PFSK-1 (cell line): ENCODE measurements around the gene KIAA1143. TPM values are rescaled to one million over a fixed set of nuclear protein-coding genes. Genes with fewer than 3 reads are reported as not detected.
A peak's percentile ranks its signal among the peaks of the same experiment; 100 is the strongest.

Experiments
- FOXP2 ChIP-seq: optimal IDR thresholded peaks from 2 replicates; pipeline ENCODE3; 2011; ENCODE audit warnings: borderline replicate concordance, control low read depth, inconsistent platforms; ENCODE audit not compliant: insufficient read depth; ENCODE audit errors: extremely low read length, extremely low read depth
- POLR2AphosphoS5 ChIP-seq: IDR thresholded peaks from 2 replicates; pipeline ENCODE4 v1.6.1; 2012; ENCODE audit warnings: low read depth, mild to moderate bottlenecking, control low read depth, low read length, moderate library complexity
- REST ChIP-seq, 2 experiments: IDR thresholded peaks; 2 replicates each; pipeline versions ENCODE4 v1.6.1 to v1.8.0; 2011 to 2012; ENCODE audit warnings: low read depth in 2 of 2, low read length in 2 of 2, control low read depth in 1 of 2, inconsistent platforms in 1 of 2, mild to moderate bottlenecking in 1 of 2, moderate library complexity in 1 of 2; ENCODE audit not compliant: insufficient read depth in 1 of 2
- SIN3A ChIP-seq: IDR thresholded peaks from 2 replicates; pipeline ENCODE4 v1.6.1; 2012; ENCODE audit warnings: mild to moderate bottlenecking, low read length, moderate library complexity, borderline replicate concordance; ENCODE audit not compliant: insufficient read depth
- TAF1 ChIP-seq: IDR thresholded peaks from 2 replicates; pipeline ENCODE4 v1.6.1; 2012; ENCODE audit warnings: low read length, control low read depth, borderline replicate concordance; ENCODE audit not compliant: insufficient read depth
- polyA plus RNA-seq: library from polyadenylated mRNA; unstranded; fragments of >200 nt; gene quantifications from one replicate; pipeline ENCODE4 v1.2.1, GENCODE V29; 2012; ENCODE audit warnings: low read depth, missing spikeins; ENCODE audit not compliant: insufficient read length

The KIAA1143 gene
- 1.9 TPM for polyA plus RNA-seq

GRCh38 chr3:44761424-44762169, at the start of gene KIAA1143, which contains the start of gene KIF15:
Gene KIAA1143, minus strand, starts transcription at chr3:44761619. Its CDS starts 17 bp downstream, at chr3:44761602.
Gene KIF15, plus strand, starts transcription at chr3:44761794. Its CDS starts 72 bp downstream, at chr3:44761866.
- peak; percentile 65; the same call in 1 of the 2 replicates for TF ChIP-seq SIN3A
- TF ChIP-seq TAF1: peak; percentile 58; the same call in 1 of the 2 replicates
- peak; percentile 89 for TF ChIP-seq FOXP2
- no peak; the same call in none of the 2 replicates for TF ChIP-seq POLR2AphosphoS5
- TF ChIP-seq REST (IDR thresholded peaks at IDR 0.05; ENCODE audit: insufficient read depth in 1 of 2, low read depth in 2 of 2, low read length in 2 of 2): no peak

- TF ChIP-seq FOXP2 (no peak), SIN3A (no peak), REST (IDR thresholded peaks at IDR 0.05; ENCODE audit: insufficient read depth in 1 of 2, low read depth in 2 of 2, low read length in 2 of 2) (no peak), TAF1 (no peak), POLR2AphosphoS5 (no peak)
Observed at GRCh38 chr3:44805960-44806359, 44.5 kb upstream of the KIAA1143 start.

GRCh38 chr3:44803298-44803697, 41.9 kb upstream of the KIAA1143 start:
- TF ChIP-seq REST (IDR thresholded peaks at IDR 0.05; ENCODE audit: insufficient read depth in 1 of 2, low read depth in 2 of 2, low read length in 2 of 2) (no peak), TAF1 (no peak), SIN3A (no peak), POLR2AphosphoS5 (no peak), FOXP2 (no peak)

GRCh38 chr3:44802011-44802410, 40.6 kb upstream of the KIAA1143 start:
- TF ChIP-seq POLR2AphosphoS5 (no peak), TAF1 (no peak), SIN3A (no peak), REST (IDR thresholded peaks at IDR 0.05; ENCODE audit: insufficient read depth in 1 of 2, low read depth in 2 of 2, low read length in 2 of 2) (no peak)
